K562 (cell line): Measurements from ENCODE around the gene DDX20. TPM values are rescaled to one million over a fixed set of nuclear protein-coding genes. Genes with fewer than 3 reads are reported as not detected.
A peak's percentile ranks its signal among the peaks of the same experiment; 100 is the strongest.

Experiments used
- BCLAF1 ChIP-seq, 2 experiments: fragments of 450-650 bp in 1 of 2; IDR thresholded peaks; 2 replicates each; pipeline ENCODE4 v1.6.1; 2011 to 2017; ENCODE audit warnings: low read depth in 2 of 2, antibody characterized with exemption in 1 of 2, borderline replicate concordance in 1 of 2, low read length in 1 of 2, mild to moderate bottlenecking in 1 of 2, mixed read lengths in 1 of 2; ENCODE audit not compliant: control insufficient read depth in 1 of 2
- C11orf30 ChIP-seq: fragments of 450-650 bp; IDR thresholded peaks from 2 replicates; pipeline ENCODE4 v1.6.1; 2016; ENCODE audit warnings: low read depth, mild to moderate bottlenecking
- CEBPG ChIP-seq, 3 experiments: fragments of 200-800 bp in 1 of 3; sonication (Bioruptor generic) in 1 of 3; sonication (generic) in 1 of 3; formaldehyde crosslinking in 1 of 3; IDR thresholded peaks in 2 of 3; conservative IDR thresholded peaks in 1 of 3; 2 replicates each; pipeline versions ENCODE4 v1.6.1 to v1.8.0; 2016 to 2022; ENCODE audit warnings: missing compliant biosample characterization in 2 of 3, missing genetic modification characterization in 2 of 3, mild to moderate bottlenecking in 1 of 3, missing genetic modification reagents in 1 of 3
- GABPA ChIP-seq: fragments of 200-800 bp; sonication (Bioruptor generic); conservative IDR thresholded peaks from 2 replicates; pipeline ENCODE4 v1.6.1; 2016; ENCODE audit warnings: low read depth, missing genetic modification characterization, missing compliant biosample characterization
- GATAD2A ChIP-seq: fragments of 450-650 bp; IDR thresholded peaks from 2 replicates; pipeline ENCODE4 v1.6.1; 2017
- GATAD2B ChIP-seq: fragments of 450-650 bp; IDR thresholded peaks from 2 replicates; pipeline ENCODE4 v1.6.1; 2017; ENCODE audit warnings: mild to moderate bottlenecking, borderline replicate concordance
- PCBP1 ChIP-seq: fragments of 200-400 bp; formaldehyde crosslinking; IDR thresholded peaks from 2 replicates; pipeline ENCODE4 v1.6.1; 2018; ENCODE audit warnings: mild to moderate bottlenecking, low read depth, low read length; ENCODE audit not compliant: poor library complexity, severe bottlenecking
- PHTF2 ChIP-seq: fragments of 250-450 bp; sonication (Bioruptor Pico); IDR thresholded peaks from 2 replicates; pipeline ENCODE4 v1.5.0; 2021; ENCODE audit warnings: mild to moderate bottlenecking
- RBFOX2 ChIP-seq: fragments of 200-400 bp; formaldehyde crosslinking; IDR thresholded peaks from 2 replicates; pipeline ENCODE4 v1.6.1; 2017; ENCODE audit warnings: low read depth, mild to moderate bottlenecking, low read length, moderate library complexity
- SAFB2 ChIP-seq: fragments of 200-400 bp; formaldehyde crosslinking; IDR thresholded peaks from 2 replicates; pipeline ENCODE4 v1.6.1; 2018; ENCODE audit warnings: borderline replicate concordance, low read length, low read depth, moderate library complexity; ENCODE audit not compliant: severe bottlenecking
- STAG1 ChIP-seq: sonication (generic); formaldehyde crosslinking; IDR thresholded peaks from 2 replicates; pipeline ENCODE4 v1.5.0; 2020; ENCODE audit warnings: missing genetic modification reagents, borderline replicate concordance
- ZNF316 ChIP-seq: fragments of 450-650 bp; IDR thresholded peaks from 2 replicates; pipeline ENCODE4 v1.6.1; 2016
- ZNF444 ChIP-seq: fragments of 250-450 bp; sonication (Bioruptor Pico); IDR thresholded peaks from 2 replicates; pipeline ENCODE4 v1.4.0; 2020; ENCODE audit warnings: mild to moderate bottlenecking, moderate library complexity
- ZNF512 ChIP-seq: IDR thresholded peaks from 2 replicates; pipeline ENCODE4 v1.6.1; 2016; ENCODE audit warnings: missing genetic modification characterization, missing compliant biosample characterization
- ZNF717 ChIP-seq: fragments of 250-450 bp; sonication (Bioruptor Pico); IDR thresholded peaks from 2 replicates; pipeline ENCODE4 v1.5.0; 2021
- ZNF785 ChIP-seq: fragments of 250-450 bp; sonication (Bioruptor Pico); IDR thresholded peaks from 2 replicates; pipeline ENCODE4 v1.4.0; 2020; ENCODE audit warnings: mild to moderate bottlenecking
- polyA plus RNA-seq, 8 experiments: library from polyadenylated mRNA; depleted of rRNA in 4 of 8; stranded (reverse) in 5 of 8; unstranded in 3 of 8; fragments of >200 nt; fragmentation: Nextera tagmentation in 2 of 8; fragmentation: Illumina TruSeq in 1 of 8; extraction: Ambion mirVana in 2 of 8; extraction: Trizol in 1 of 8; gene quantifications; 2 replicates each; pipeline versions ENCODE4 v1.2.1 to v1.2.3, GENCODE V29; 2011 to 2014; ENCODE audit warnings: inconsistent platforms in 1 of 8, missing spikeins in 1 of 8
- total RNA-seq, 7 experiments: library from RNA; depleted of rRNA in 6 of 7; stranded (reverse); fragments of >200 nt in 6 of 7; fragmentation: Illumina TruSeq in 2 of 7; extraction: Trizol in 2 of 7; gene quantifications; 2 replicates each; pipeline versions ENCODE4 v1.2.1 to v1.2.3, GENCODE V29; 2011 to 2021; ENCODE audit warnings: low replicate concordance in 1 of 7

DDX20 gene
- total and polyA plus RNA-seq, 9 of the 15 experiments (the other 6 are each of a cell fraction or from before 2014, with no cell fraction given), result 8.3 to 33.4 (median 24.5) TPM

GRCh38 chr1:111755331-111756123 lies at the start of gene DDX20 (continued):
- TF ChIP-seq CEBPG (CRISPR knock-in tag; IDR thresholded peaks at IDR 0.05) (peak; percentile 84), CEBPG (tag; conservative IDR thresholded peaks at IDR 0.05 in 1 of 2, IDR thresholded peaks at IDR 0.05 in 1 of 2) (peak; percentile 63 to 78), GABPA (tag) (peak; percentile 91), SAFB2 (no peak), ZNF316 (no peak; the same call in 1 of the 2 replicates), BCLAF1 (IDR thresholded peaks at IDR 0.05; ENCODE audit: borderline replicate concordance in 1 of 2, control insufficient read depth in 1 of 2, low read depth in 2 of 2, low read length in 1 of 2) (0 out of 4 replicates have a peak, but pooled peaks of 1 of the 2 experiments have one; percentile 3), STAG1 (no peak), ZNF512 (tag) (no peak), C11orf30 (peak; percentile 98), ZNF717 (CRISPR knock-in tag) (no peak), GATAD2A (no peak), ZNF444 (CRISPR knock-in tag) (no peak), RBFOX2 (peak; percentile 95), PCBP1 (no peak), PHTF2 (CRISPR knock-in tag) (no peak), GATAD2B (no peak), ZNF785 (CRISPR knock-in tag) (no peak)
